Middle frontal gyrus (tissue), 1 donor: ENCODE measurements around the gene SP6.

Source experiments
- DNase-seq: peaks from one replicate; pipeline ENCODE4 v3.0.0-alpha.2; 2015; ENCODE audit warnings: low spot score; ENCODE audit errors: extremely low spot score

The SP6 gene

GRCh38 chr17:47879776-47880454 lies 29.0 kb upstream of the SP6 start:
- no peak for DNase-seq

GRCh38 chr17:47879028-47879585 lies 28.1 kb upstream of the SP6 start:
- no peak for DNase-seq

- no peak for DNase-seq
Observed at GRCh38 chr17:47878203-47879027, 27.5 kb upstream of the SP6 start.

- DNase-seq, result no peak
Observed at GRCh38 chr17:47877368-47878034, 26.5 kb upstream of the SP6 start.

- DNase-seq, result no peak
Observed at GRCh38 chr17:47875011-47875985, 24.3 kb upstream of the SP6 start.

GRCh38 chr17:47873200-47874090 lies 22.5 kb upstream of the SP6 start:
- DNase-seq, result no peak

GRCh38 chr17:47872651-47873161 lies 21.7 kb upstream of the SP6 start:
- DNase-seq, result no peak

GRCh38 chr17:47872019-47872650 lies 21.2 kb upstream of the SP6 start:
- DNase-seq, result no peak

GRCh38 chr17:47871048-47871447 lies 20.1 kb upstream of the SP6 start:
- DNase-seq, result no peak

- DNase-seq, result no peak
Observed at GRCh38 chr17:47870056-47870455, 19.1 kb upstream of the SP6 start.

- no peak for DNase-seq
Observed at GRCh38 chr17:47869114-47869513, 18.2 kb upstream of the SP6 start.

- DNase-seq, result no peak
Observed at GRCh38 chr17:47867813-47868533, 17.0 kb upstream of the SP6 start.

- no peak for DNase-seq
Observed at GRCh38 chr17:47866941-47867340, 16.0 kb upstream of the SP6 start.

- no peak for DNase-seq
Observed at GRCh38 chr17:47864791-47865216, 13.8 kb upstream of the SP6 start.

GRCh38 chr17:47862621-47863440 lies 11.9 kb upstream of the SP6 start:
- no peak for DNase-seq

- DNase-seq, result no peak
Observed at GRCh38 chr17:47860386-47860785, 9.4 kb upstream of the SP6 start.
